HepG2 (cell line): ENCODE results near the gene DSCAM.

ENCODE experiments used
- CHCHD3 ChIP-seq: sonication (generic); formaldehyde crosslinking; IDR thresholded peaks from 2 replicates; pipeline ENCODE4 v1.8.0; 2022; ENCODE audit warnings: mild to moderate bottlenecking, missing genetic modification reagents, moderate library complexity
- ETV6 ChIP-seq: sonication (generic); formaldehyde crosslinking; conservative IDR thresholded peaks from 2 replicates; pipeline ENCODE4 v1.4.0; 2020; ENCODE audit warnings: missing genetic modification reagents
- POLR2A ChIP-seq, 2 experiments: IDR thresholded peaks; 2 replicates each; pipeline ENCODE4 v1.6.1; 2011; ENCODE audit warnings: low read depth in 2 of 2, low read length in 2 of 2, mild to moderate bottlenecking in 1 of 2, moderate library complexity in 1 of 2; ENCODE audit not compliant: insufficient read depth in 1 of 2
- RAD51 ChIP-seq: fragments of 450-650 bp; IDR thresholded peaks from 2 replicates; pipeline ENCODE4 v1.6.1; 2016; ENCODE audit warnings: borderline replicate concordance
- TF ChIP-seq, protein P1 (sequence below): sonication (generic); formaldehyde crosslinking; IDR thresholded peaks from 2 replicates; pipeline ENCODE4 v1.5.0; 2020; ENCODE audit warnings: mild to moderate bottlenecking, missing genetic modification reagents, moderate library complexity
- TF ChIP-seq, protein P2 (sequence below): sonication (generic); formaldehyde crosslinking; IDR thresholded peaks from 2 replicates; pipeline ENCODE4 v1.8.1; 2023; ENCODE audit warnings: missing genetic modification reagents, mild to moderate bottlenecking, borderline replicate concordance

DNA sequence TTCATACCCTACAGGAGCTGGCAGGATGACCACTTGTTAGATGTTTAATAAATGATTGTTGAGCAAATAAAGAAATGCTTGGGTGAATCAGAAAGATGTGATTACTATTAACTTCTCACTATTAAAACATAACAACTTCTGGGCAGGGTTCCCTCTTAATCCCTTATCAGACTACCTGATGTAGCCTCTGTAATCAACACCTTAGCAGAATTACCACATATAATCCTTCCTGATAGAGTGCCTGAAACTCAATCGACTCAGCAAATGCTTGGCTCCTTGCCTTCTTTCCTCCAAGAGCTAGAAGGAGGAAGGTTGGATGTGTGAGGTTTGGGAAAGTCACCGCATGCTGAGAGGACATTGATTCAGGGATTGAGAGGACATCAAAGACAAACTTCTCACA is 34.8 kb upstream of the DSCAM start:
- TF ChIP-seq ETV6 (CRISPR knock-in tag) (no peak), RAD51 (no peak), CHCHD3 (CRISPR knock-in tag) (no peak), POLR2A (IDR thresholded peaks at IDR 0.05; ENCODE audit: insufficient read depth in 1 of 2, low read depth in 2 of 2, low read length in 2 of 2) (no peak)
- TF ChIP-seq, protein P1, sequence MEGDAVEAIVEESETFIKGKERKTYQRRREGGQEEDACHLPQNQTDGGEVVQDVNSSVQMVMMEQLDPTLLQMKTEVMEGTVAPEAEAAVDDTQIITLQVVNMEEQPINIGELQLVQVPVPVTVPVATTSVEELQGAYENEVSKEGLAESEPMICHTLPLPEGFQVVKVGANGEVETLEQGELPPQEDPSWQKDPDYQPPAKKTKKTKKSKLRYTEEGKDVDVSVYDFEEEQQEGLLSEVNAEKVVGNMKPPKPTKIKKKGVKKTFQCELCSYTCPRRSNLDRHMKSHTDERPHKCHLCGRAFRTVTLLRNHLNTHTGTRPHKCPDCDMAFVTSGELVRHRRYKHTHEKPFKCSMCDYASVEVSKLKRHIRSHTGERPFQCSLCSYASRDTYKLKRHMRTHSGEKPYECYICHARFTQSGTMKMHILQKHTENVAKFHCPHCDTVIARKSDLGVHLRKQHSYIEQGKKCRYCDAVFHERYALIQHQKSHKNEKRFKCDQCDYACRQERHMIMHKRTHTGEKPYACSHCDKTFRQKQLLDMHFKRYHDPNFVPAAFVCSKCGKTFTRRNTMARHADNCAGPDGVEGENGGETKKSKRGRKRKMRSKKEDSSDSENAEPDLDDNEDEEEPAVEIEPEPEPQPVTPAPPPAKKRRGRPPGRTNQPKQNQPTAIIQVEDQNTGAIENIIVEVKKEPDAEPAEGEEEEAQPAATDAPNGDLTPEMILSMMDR (CRISPR knock-in tag) = no peak
- TF ChIP-seq, protein P2, sequence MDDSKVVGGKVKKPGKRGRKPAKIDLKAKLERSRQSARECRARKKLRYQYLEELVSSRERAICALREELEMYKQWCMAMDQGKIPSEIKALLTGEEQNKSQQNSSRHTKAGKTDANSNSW = no peak
